Measurements from ENCODE around the gene GSG1. TPM values are rescaled to one million over a fixed set of nuclear protein-coding genes. Genes with fewer than 3 reads are reported as not detected.

GSG1 gene
- total RNA-seq, 1 experiment from 2014 or later = 0.22 TPM

DNA sequence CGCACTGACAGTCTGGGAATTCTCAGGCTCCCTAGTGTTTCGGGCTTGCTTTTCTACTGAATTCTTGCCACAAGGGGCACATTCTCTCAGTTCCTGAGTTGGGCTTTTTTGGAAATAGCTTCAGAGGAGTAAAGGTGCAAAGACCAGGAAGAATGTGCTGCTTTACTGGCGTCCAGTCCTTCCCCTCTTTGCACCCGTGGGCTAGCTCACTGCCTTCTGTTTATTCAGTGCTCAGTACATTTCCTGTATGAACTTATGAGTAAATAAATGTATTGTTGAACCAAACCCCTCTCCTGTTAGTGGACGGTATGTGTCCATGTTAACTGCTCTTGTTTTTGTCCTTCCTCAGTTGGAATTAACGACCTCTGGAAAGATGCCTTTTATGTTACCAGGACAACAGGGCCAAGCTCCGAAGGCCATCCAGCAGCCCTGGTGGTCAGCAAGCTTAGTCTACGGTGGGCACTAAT, 24.0 kb downstream of the GSG1 start:
- no peak overlapping the region for H3K4me2 ChIP-seq (ENCODE audit: insufficient read depth, insufficient read length, low read length)
- Mint-ChIP-seq H3K4me3 (no peak overlapping the region), H3K27me3 (ENCODE audit: low read depth) (no peaks in the 10 kb centered on the region), H3K4me1 (peaks cover 10 to 13% of the 10 kb centered on the region in 2 experiments), H3K36me3 (ENCODE audit: insufficient read depth in 1 of 3, low read depth in 3 of 3) (peaks cover 45 to 64% (median 54%) of the 10 kb centered on the region in 3 experiments), H3K27ac (peak overlapping the region in 1 of 3 experiments; percentile 45; a peak in 2 of 7 replicates), H3K9me3 (peaks cover 0 to 3% of the 10 kb centered on the region in 2 experiments; a peak in 1 of 5 replicates)
- H3K79me1 ChIP-seq (ENCODE audit: insufficient read depth, low read depth, low read length, poor library complexity, severe bottlenecking) = no peaks in the 10 kb centered on the region
- no peaks in the 10 kb centered on the region for H3K27me3 ChIP-seq (ENCODE audit: insufficient read depth, low read length)
- H3K56ac ChIP-seq (ENCODE audit: insufficient read length, low read depth, low read length) = no peak overlapping the region
- H2BK120ac ChIP-seq (ENCODE audit: low read depth, low read length, poor library complexity, severe bottlenecking) = no peak overlapping the region
- no peak overlapping the region for H3K4ac ChIP-seq (ENCODE audit: low read depth, low read length)
- H2AFZ ChIP-seq (ENCODE audit: low read length) = no peak overlapping the region
- no peaks in the 10 kb centered on the region for H3K23me2 ChIP-seq (ENCODE audit: insufficient read length, low read depth, low read length, poor library complexity, severe bottlenecking)
- no peak overlapping the region for H2BK12ac ChIP-seq (ENCODE audit: insufficient read length, low read depth, low read length)
- no peaks in the 10 kb centered on the region; the same call in 1 of the 2 replicates for H3K4me1 ChIP-seq (ENCODE audit: insufficient read depth, low read length)
- no peak overlapping the region for H2AK5ac ChIP-seq (ENCODE audit: insufficient read length, low read length)
- no peak overlapping the region for H3T11ph ChIP-seq (ENCODE audit: low read length)
- H4K91ac ChIP-seq (ENCODE audit: insufficient read length, low read depth, low read length) = no peak overlapping the region
- no peak overlapping the region for H3K27ac ChIP-seq (ENCODE audit: insufficient read length, low read depth, low read length)
- no peak overlapping the region for H4K8ac ChIP-seq (replicated peaks; ENCODE audit: insufficient read length, low read depth, low read length)
- no peak overlapping the region for H4K5ac ChIP-seq (ENCODE audit: insufficient read length, low read depth, low read length)
- TF ChIP-seq, protein P1, sequence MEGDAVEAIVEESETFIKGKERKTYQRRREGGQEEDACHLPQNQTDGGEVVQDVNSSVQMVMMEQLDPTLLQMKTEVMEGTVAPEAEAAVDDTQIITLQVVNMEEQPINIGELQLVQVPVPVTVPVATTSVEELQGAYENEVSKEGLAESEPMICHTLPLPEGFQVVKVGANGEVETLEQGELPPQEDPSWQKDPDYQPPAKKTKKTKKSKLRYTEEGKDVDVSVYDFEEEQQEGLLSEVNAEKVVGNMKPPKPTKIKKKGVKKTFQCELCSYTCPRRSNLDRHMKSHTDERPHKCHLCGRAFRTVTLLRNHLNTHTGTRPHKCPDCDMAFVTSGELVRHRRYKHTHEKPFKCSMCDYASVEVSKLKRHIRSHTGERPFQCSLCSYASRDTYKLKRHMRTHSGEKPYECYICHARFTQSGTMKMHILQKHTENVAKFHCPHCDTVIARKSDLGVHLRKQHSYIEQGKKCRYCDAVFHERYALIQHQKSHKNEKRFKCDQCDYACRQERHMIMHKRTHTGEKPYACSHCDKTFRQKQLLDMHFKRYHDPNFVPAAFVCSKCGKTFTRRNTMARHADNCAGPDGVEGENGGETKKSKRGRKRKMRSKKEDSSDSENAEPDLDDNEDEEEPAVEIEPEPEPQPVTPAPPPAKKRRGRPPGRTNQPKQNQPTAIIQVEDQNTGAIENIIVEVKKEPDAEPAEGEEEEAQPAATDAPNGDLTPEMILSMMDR (conservative IDR thresholded peaks at IDR 0.05) = peak; percentile 76
- H2BK5ac ChIP-seq (ENCODE audit: insufficient read length, low read length) = no peak overlapping the region
- no peak overlapping the region for H2BK15ac ChIP-seq (ENCODE audit: low read depth, low read length)
- no peak overlapping the region for H3K18ac ChIP-seq (ENCODE audit: insufficient read length, low read depth, low read length)
- H4K20me1 ChIP-seq (ENCODE audit: control insufficient read depth, insufficient read depth, insufficient read length) = no peaks in the 10 kb centered on the region
- no peak overlapping the region for H2BK20ac ChIP-seq (ENCODE audit: low read depth, low read length, poor library complexity, severe bottlenecking)
- WGBS (ENCODE audit: extremely low coverage, insufficient read length, low lambda C conversion rate) = no CpG with 5 or more reads among the region's 8 CpGs
- no peak overlapping the region for H3K9ac ChIP-seq (ENCODE audit: extremely low read depth, insufficient read length, low read length)
- no peak overlapping the region for H3K23ac ChIP-seq (ENCODE audit: insufficient read length, low read depth, low read length)
- H3K14ac ChIP-seq (ENCODE audit: insufficient read depth, low read length) = no peak overlapping the region
- no peaks in the 10 kb centered on the region for H3K9me3 ChIP-seq (ENCODE audit: control insufficient read depth, low read depth, low read length)
- no peaks in the 10 kb centered on the region for H3K79me2 ChIP-seq (ENCODE audit: insufficient read depth, low read length)
- DNase-seq = peak; percentile 53
